ENCODE data around the gene LRMDA. TPM values are rescaled to one million over a fixed set of nuclear protein-coding genes. Genes with fewer than 3 reads are reported as not detected.

The LRMDA gene
- total RNA-seq, 1 donor from 2014 or later: 17.1 TPM

- no peak for DNase-seq (ENCODE audit: low spot score)
Observed at GRCh38 chr10:75475460-75476182, 44.2 kb downstream of the LRMDA start.

DNA sequence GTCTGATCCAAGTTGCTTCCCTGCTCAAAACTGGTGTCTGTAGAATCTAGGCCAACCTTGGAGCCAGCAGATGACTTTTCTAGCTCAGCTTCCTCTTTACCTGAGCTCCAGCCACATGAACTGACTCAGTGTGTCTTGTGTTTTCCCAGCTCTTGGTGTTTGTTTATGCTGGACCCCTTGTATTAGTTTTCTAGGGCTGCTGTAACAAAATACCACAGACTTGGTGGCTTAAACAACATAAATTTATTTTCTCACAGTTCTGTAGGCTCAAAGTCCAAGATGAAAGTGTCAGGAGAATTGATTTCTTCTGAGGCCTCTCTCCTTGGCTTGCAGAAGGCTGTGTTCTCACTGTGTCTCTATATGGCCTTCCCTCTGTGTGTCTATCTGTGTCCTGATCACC is 45.1 kb downstream of the LRMDA start:
- no peak for DNase-seq (ENCODE audit: low spot score)

GRCh38 chr10:75476985-75477384 is 45.6 kb downstream of the LRMDA start:
- DNase-seq (ENCODE audit: low spot score): no peak

DNA sequence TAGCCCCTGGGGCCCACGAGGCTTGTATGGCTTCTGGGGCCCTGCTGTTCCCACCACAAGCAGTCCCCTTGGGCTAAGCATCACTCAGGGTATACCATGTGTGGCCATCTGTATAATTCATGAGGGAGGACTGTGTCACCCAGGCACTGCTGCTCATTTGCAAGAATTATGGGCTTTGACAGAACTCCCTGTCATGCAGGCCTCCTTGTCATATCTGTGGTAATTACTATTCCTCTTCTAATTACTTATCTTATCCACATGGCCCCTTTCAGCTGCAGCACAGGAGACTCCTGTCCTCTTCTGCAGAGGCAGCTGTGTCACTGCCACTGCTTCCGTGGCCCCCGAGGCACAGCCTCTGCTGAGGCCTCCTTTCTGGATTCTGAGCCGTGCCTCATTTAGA is 46.3 kb downstream of the LRMDA start:
- no peak for DNase-seq (ENCODE audit: low spot score)

GRCh38 chr10:75480374-75480773 is 49.0 kb downstream of the LRMDA start:
- DNase-seq (ENCODE audit: low spot score): no peak

GRCh38 chr10:75483188-75483587 is 51.8 kb downstream of the LRMDA start:
- no peak for DNase-seq (ENCODE audit: low spot score)

DNA sequence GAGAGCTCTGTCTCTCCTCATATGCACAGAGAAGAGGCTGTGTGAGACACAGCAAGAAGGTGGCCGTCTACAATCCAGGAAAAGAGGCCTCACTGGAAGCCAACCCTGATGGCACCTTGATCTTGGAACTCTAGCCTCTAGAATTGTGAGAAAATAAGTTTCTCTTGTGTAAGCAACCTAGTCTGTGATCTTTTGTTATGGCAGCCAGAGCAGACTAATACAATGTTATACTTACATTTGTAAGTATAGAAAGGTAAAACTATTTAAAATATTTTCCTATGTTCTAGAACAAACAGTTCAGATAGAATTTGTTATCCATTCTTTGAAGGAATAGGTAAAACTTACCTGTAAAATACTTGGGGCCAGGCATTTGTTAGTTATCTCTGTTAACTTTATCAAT is 53.3 kb downstream of the LRMDA start:
- DNase-seq (ENCODE audit: low spot score): no peak

- DNase-seq (ENCODE audit: low spot score): no peak
Observed at GRCh38 chr10:75486591-75486990, 55.2 kb downstream of the LRMDA start.

GRCh38 chr10:75487087-75487754 is 55.8 kb downstream of the LRMDA start:
- no peak for DNase-seq (ENCODE audit: low spot score)

GRCh38 chr10:75487755-75488125 is 56.3 kb downstream of the LRMDA start:
- DNase-seq (ENCODE audit: low spot score): no peak

DNA sequence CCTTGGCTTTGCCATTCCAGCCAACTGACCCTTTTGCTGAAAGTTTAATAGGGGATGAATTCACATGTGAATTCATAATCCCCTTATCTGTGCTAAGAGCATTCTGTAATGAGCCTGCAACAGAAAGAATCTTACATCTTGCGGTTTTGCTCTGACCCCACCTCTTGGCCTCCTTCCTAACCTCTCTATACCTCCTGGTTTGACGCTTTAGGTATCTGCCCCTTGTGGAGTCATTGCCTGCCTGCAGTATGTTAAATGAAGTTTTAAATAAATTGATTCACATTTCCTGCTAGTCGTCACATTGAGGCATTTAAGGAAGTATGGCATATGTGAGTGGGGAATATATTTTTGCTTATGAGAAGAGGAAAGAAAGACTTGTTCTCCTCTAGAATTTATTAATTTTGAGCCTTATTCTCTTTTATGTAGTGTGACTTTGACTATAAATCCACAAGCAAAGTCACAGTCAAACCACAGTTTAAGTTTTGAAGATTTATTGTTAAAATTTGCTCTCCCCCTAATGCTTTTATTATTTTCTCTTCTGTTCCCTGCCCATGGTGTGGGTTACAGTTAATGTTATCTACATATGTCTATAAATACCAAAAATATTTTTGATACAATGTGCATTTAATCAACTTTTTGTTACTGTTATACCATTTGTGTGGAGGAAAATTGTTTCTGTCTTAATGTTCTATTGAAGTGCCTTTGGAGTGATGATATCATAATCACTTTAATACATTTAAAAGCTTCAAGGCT is 60.9 kb downstream of the LRMDA start:
- no peak for DNase-seq (ENCODE audit: low spot score)

- DNase-seq (ENCODE audit: low spot score): no peak
Observed at GRCh38 chr10:75493464-75493863, 62.0 kb downstream of the LRMDA start.

DNA sequence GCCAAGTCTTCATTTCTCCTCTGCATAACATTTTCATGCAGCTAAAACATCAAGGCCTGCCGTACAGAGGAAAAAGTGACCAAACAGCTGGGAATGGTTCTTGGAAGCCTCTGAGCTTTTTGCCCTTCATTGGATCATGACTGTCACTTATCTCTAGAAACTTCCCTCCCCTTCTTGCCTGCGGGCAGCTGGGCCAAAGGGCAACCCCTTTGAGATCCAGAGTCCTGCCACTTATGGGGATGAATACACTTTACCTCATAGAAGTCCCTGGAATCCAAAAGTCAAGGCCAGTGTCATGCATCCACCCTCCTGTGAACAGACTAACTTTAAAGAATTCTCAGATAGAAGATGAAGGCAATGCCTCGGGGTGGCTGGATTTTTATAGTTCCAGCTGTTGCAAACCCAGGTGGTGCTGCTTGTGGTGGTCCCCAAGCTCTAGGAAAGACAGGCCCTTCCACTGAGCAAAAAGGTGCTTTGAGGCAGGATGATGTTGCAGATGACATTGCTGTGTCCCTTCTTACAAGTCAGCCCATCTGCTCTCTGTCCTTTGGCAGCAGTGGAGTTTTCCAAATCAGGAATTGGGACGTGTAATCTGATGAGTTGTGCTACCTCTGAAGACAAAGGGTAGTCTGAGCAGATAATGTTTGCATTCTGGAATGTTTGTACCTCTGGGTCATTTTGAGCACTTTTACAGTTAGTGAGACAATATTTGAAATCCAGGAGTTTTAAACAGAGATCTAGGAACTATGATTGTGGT is 64.2 kb downstream of the LRMDA start:
- no peak for DNase-seq (ENCODE audit: low spot score)

DNA sequence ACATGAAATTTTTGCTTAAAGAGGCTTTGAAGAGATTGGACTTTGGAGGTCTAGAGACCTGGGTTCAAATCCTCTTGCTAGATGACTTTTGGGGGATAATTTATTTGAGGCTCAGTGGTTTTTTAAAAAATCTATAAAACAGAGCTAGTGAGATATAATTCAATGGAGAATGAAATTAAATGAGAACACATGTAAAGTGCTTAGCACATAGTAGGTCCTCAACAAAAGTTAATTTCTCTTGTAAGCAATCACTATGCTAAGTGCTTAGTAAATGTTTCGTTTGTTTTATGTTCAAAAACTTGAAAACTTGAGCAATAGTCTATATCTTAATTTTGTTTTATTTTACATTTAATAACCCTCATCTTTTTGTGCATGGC is 64.8 kb downstream of the LRMDA start:
- DNase-seq (ENCODE audit: low spot score): no peak

- no peak for DNase-seq (ENCODE audit: low spot score)
Observed at GRCh38 chr10:75497997-75498883, 66.8 kb downstream of the LRMDA start.

GRCh38 chr10:75498884-75499350 is 67.5 kb downstream of the LRMDA start:
- DNase-seq (ENCODE audit: low spot score): no peak

- DNase-seq (ENCODE audit: low spot score): no peak
Observed at GRCh38 chr10:75499556-75500160, 68.2 kb downstream of the LRMDA start.

- no peak for DNase-seq (ENCODE audit: low spot score)
Observed at GRCh38 chr10:75502389-75502788, 71.0 kb downstream of the LRMDA start.

GRCh38 chr10:75502838-75503237 is 71.4 kb downstream of the LRMDA start:
- DNase-seq (ENCODE audit: low spot score): no peak

DNA sequence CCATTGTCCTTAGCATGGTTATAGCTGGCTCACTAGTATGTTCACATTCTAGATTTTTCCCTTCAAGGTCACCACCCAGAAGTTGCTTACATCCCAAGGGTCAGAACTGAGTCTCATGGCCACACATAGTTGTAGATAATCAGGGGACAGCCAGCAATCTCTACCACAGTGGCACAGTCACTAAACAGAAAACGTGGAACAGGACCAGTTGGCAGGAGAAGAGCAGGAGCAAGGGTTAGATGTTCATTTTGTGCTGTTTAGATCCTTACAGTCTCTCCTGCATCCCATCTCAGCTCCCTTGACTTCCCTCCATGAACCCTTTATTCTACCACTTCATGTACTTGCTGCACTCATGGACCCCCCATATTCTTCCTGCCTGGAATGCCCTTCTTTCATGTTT is 73.9 kb downstream of the LRMDA start:
- no peak for DNase-seq (ENCODE audit: low spot score)

Data from mucosa of gallbladder (tissue), 1 donor.